HepG2 (cell line): Measurements from ENCODE around the gene MECR. TPM values are rescaled to one million over a fixed set of nuclear protein-coding genes. Genes with fewer than 3 reads are reported as not detected.

Experiments used
- ATAC-seq: fragments of 200-7000 bp; cut with Tn5 transposase; 3 replicates; pipeline ENCODE4 v1.9.1; 2020; ENCODE audit warnings: mild to moderate bottlenecking, moderate library complexity
- BruUV-seq: library from RNA; stranded (reverse); fragments of 400-500 nt; replicated peaks from 2 replicates; lab custom pipeline; 2021; lab: Mats Ljungman, UMichigan
- CTCF ChIA-PET: fragments of 300-600 bp; formaldehyde crosslinking; extraction: SDS; loops from one replicate; lab custom pipeline; 2021; ENCODE audit warnings: low total read pairs, inconsistent platforms, low intra/inter-chr PET ratio; lab: Yijun Ruan, JAX
- POLR2A ChIA-PET: fragments of 350-600 bp; sonication (Branson Sonifier 250); formaldehyde crosslinking; loops from one replicate; lab custom pipeline; 2020; ENCODE audit warnings: antibody characterized with exemption, inconsistent platforms; lab: Yijun Ruan, JAX
- DNase-seq: peaks from one replicate; pipeline ENCODE4 v3.0.0-alpha.2; 2015; ENCODE audit warnings: low spot score
- FAIRE-seq: peaks from 3 replicates; lab custom pipeline; 2011; peaks lifted over from hg19 to GRCh38; lab: Jason Lieb, UNC
- H2AFZ ChIP-seq: one replicate; pipeline ENCODE4 v1.6.1; 2011; ENCODE audit warnings: low read length, inconsistent platforms
- H3K27ac ChIP-seq: fragments of 300-600 bp; 3 replicates; pipeline ENCODE4 v1.8.0; 2011; ENCODE audit warnings: mixed run types, mild to moderate bottlenecking, mixed read lengths, low read length, inconsistent platforms; ENCODE audit not compliant: insufficient read depth; ENCODE audit errors: extremely low read length
- H3K27me3 ChIP-seq, 2 experiments: fragments of 200-600 bp in 1 of 2; 2 replicates in 1 of 2; 3 replicates in 1 of 2; pipeline versions ENCODE4 v1.6.0 to v1.8.0; 2011; ENCODE audit warnings: low read length in 2 of 2, mild to moderate bottlenecking in 2 of 2, moderate library complexity in 2 of 2, inconsistent platforms in 1 of 2; ENCODE audit not compliant: insufficient read depth in 2 of 2, control insufficient read depth in 1 of 2
- H3K36me3 ChIP-seq, 2 experiments: fragments of 200-600 bp in 1 of 2; replicated peaks in 1 of 2; 2 replicates in 1 of 2; 3 replicates in 1 of 2; pipeline versions ENCODE4 v1.5.1 to v1.8.0; 2011; ENCODE audit warnings: low read length in 2 of 2, inconsistent platforms in 1 of 2; ENCODE audit not compliant: insufficient read depth in 2 of 2, control insufficient read depth in 1 of 2
- H3K4me1 ChIP-seq: 2 replicates; pipeline ENCODE4 v1.5.1; 2012; ENCODE audit warnings: low read length, inconsistent platforms; ENCODE audit not compliant: insufficient read depth
- H3K4me2 ChIP-seq: 2 replicates; pipeline ENCODE4 v1.6.0; 2011; ENCODE audit warnings: low read depth, low read length, inconsistent platforms
- H3K4me3 ChIP-seq, 3 experiments: fragments of 200-600 bp in 1 of 3; sonication (generic), shearing (Covaris generic) in 1 of 3; replicated peaks in 1 of 3; 2 replicates each; pipeline ENCODE4 v1.5.1; 2011 to 2016; ENCODE audit warnings: low read length in 3 of 3, inconsistent platforms in 2 of 3, low read depth in 2 of 3, mild to moderate bottlenecking in 2 of 3, control low read depth in 1 of 3, mixed read lengths in 1 of 3; ENCODE audit not compliant: insufficient read depth in 1 of 3
- H3K79me2 ChIP-seq: one replicate; pipeline ENCODE4 v1.6.1; 2011; ENCODE audit warnings: low read length, inconsistent platforms; ENCODE audit not compliant: insufficient read depth
- H3K9ac ChIP-seq: 2 replicates; pipeline ENCODE4 v1.6.0; 2011; ENCODE audit warnings: mild to moderate bottlenecking, low read depth, low read length, inconsistent platforms; ENCODE audit not compliant: insufficient read depth
- H3K9me3 ChIP-seq: 2 replicates; pipeline ENCODE4 v1.5.1; 2012; ENCODE audit warnings: mild to moderate bottlenecking, low read length
- H4K20me1 ChIP-seq: 2 replicates; pipeline ENCODE4 v1.6.0; 2011; ENCODE audit warnings: inconsistent platforms, mild to moderate bottlenecking, low read length, moderate library complexity; ENCODE audit not compliant: insufficient read depth
- ARNT2 ChIP-seq: sonication (generic); formaldehyde crosslinking; IDR thresholded peaks from 2 replicates; pipeline ENCODE4 v1.8.0; 2022; ENCODE audit warnings: mild to moderate bottlenecking, low read depth, missing genetic modification reagents, moderate library complexity
- CBX5 ChIP-seq: sonication (generic); formaldehyde crosslinking; IDR thresholded peaks from 2 replicates; pipeline ENCODE4 v1.4.0; 2020; ENCODE audit warnings: missing genetic modification reagents, borderline replicate concordance
- CCDC6 ChIP-seq: sonication (generic); formaldehyde crosslinking; IDR thresholded peaks from 2 replicates; pipeline ENCODE4 v1.8.1; 2022; ENCODE audit warnings: mild to moderate bottlenecking, missing genetic modification reagents, moderate library complexity
- ELF3 ChIP-seq: IDR thresholded peaks from 2 replicates; pipeline ENCODE4 v1.6.1; 2016; ENCODE audit warnings: missing genetic modification reagents, missing compliant biosample characterization
- FOXO1 ChIP-seq: sonication (generic); formaldehyde crosslinking; IDR thresholded peaks from 2 replicates; pipeline ENCODE4 v1.4.0; 2020; ENCODE audit warnings: missing genetic modification reagents
- GATAD2A ChIP-seq: IDR thresholded peaks from 2 replicates; pipeline ENCODE4 v1.6.1; 2016
- MAX ChIP-seq: IDR thresholded peaks from 2 replicates; pipeline ENCODE4 v1.6.1; 2012; ENCODE audit warnings: inconsistent platforms
- NCOA2 ChIP-seq: sonication (generic); formaldehyde crosslinking; IDR thresholded peaks from 2 replicates; pipeline ENCODE4 v1.8.0; 2022; ENCODE audit warnings: inconsistent platforms
- NR2C2 ChIP-seq: sonication (generic); formaldehyde crosslinking; IDR thresholded peaks from 2 replicates; pipeline ENCODE4 v1.4.0; 2020; ENCODE audit warnings: missing genetic modification reagents, mild to moderate bottlenecking, moderate library complexity, borderline replicate concordance
- PAXIP1 ChIP-seq: sonication (generic); formaldehyde crosslinking; conservative IDR thresholded peaks from 2 replicates; pipeline ENCODE4 v1.4.0; 2020; ENCODE audit warnings: mild to moderate bottlenecking, missing genetic modification reagents, moderate library complexity
- PHF21A ChIP-seq: sonication (generic); formaldehyde crosslinking; IDR thresholded peaks from 2 replicates; pipeline ENCODE4 v1.5.0; 2020; ENCODE audit warnings: mild to moderate bottlenecking, missing genetic modification reagents
- POGZ ChIP-seq: sonication (generic); formaldehyde crosslinking; IDR thresholded peaks from 2 replicates; pipeline ENCODE4 v1.4.0; 2020; ENCODE audit warnings: mild to moderate bottlenecking, missing genetic modification reagents
- PPARG ChIP-seq: conservative IDR thresholded peaks from 2 replicates; pipeline ENCODE4 v1.6.1; 2016; ENCODE audit warnings: missing biosample characterization, missing genetic modification reagents
- SAP130 ChIP-seq: IDR thresholded peaks from 2 replicates; pipeline ENCODE4 v1.6.1; 2016; ENCODE audit warnings: low read depth
- ZBTB2 ChIP-seq: sonication (generic); formaldehyde crosslinking; IDR thresholded peaks from 2 replicates; pipeline ENCODE4 v1.8.0; 2022; ENCODE audit warnings: low read depth, missing genetic modification reagents
- ZBTB33 ChIP-seq: sonication (generic); formaldehyde crosslinking; IDR thresholded peaks from 2 replicates; pipeline ENCODE4 v1.4.0; 2020; ENCODE audit warnings: missing genetic modification reagents
- ZFY ChIP-seq: sonication (generic); formaldehyde crosslinking; IDR thresholded peaks from 2 replicates; pipeline ENCODE4 v1.4.0; 2020; ENCODE audit warnings: missing genetic modification reagents
- ZNF615 ChIP-seq: sonication (generic); formaldehyde crosslinking; IDR thresholded peaks from 2 replicates; pipeline ENCODE4 v1.5.0; 2020; ENCODE audit warnings: mild to moderate bottlenecking, missing genetic modification reagents, borderline replicate concordance
- ZNF703 ChIP-seq: sonication (generic); formaldehyde crosslinking; IDR thresholded peaks from 2 replicates; pipeline ENCODE4 v1.5.1; 2020; ENCODE audit warnings: missing genetic modification reagents, mild to moderate bottlenecking, moderate library complexity, borderline replicate concordance
- WGBS: methylation state at CpG from one replicate; pipeline ENCODE4 v1.1.6; 2017; ENCODE audit warnings: low lambda C conversion rate; 5-methylcytosine and 5-hydroxymethylcytosine counted together
- in situ Hi-C: cut with HindIII; loops from 2 replicates; pipeline ENCODE4 v1.10.0; 2017; ENCODE audit warnings: low pct_unique_long_range_greater_than_20kb; ENCODE audit not compliant: extremely low pct_ligation_motif_present
- intact Hi-C: fragments of 100-400 bp; cut with micrococcal nuclease; formaldehyde crosslinking; loops from one replicate; pipeline ENCODE4 v1.10.0; 2022; ENCODE audit not compliant: unreplicated experiment
- polyA plus RNA-seq, 8 experiments: library from polyadenylated mRNA; depleted of rRNA in 3 of 8; stranded (reverse) in 7 of 8; unstranded in 1 of 8; fragments of >200 nt; fragmentation: Illumina TruSeq in 4 of 8; extraction: Trizol in 4 of 8; gene quantifications; 2 replicates each; pipeline versions ENCODE4 v1.2.1 to v1.2.3, GENCODE V29; 2011 to 2016; ENCODE audit warnings: low read depth in 4 of 8, missing spikeins in 1 of 8, mixed read lengths in 1 of 8; ENCODE audit not compliant: insufficient read depth in 1 of 8
- total RNA-seq, 5 experiments: library from RNA; depleted of rRNA; stranded (reverse); fragments of >200 nt; fragmentation: Illumina TruSeq; extraction: Trizol; gene quantifications; 2 replicates each; pipeline ENCODE4 v1.2.3, GENCODE V29; 2016; ENCODE audit warnings: low read depth in 1 of 5

The MECR gene
- total and polyA plus RNA-seq, 2 of the 13 experiments (the other 11 are each of a cell fraction or from before 2014, with no cell fraction given): 18.8 to 24.9 TPM

GRCh38 chr1:29186252-29186651, 44.5 kb downstream of the MECR start:
- ATAC-seq (peak; percentile 73), DNase-seq (peak; percentile 87), FAIRE-seq (peak; percentile 97)
- H3K9ac ChIP-seq: peak overlapping the region; percentile 45
- H3K4me1 ChIP-seq: peaks cover 35% of the 10 kb centered on the region
- H3K9me3 ChIP-seq: no peaks in the 10 kb centered on the region
- in situ Hi-C loops: no loop called here
- peak overlapping the region in 1 of 3 experiments; percentile 8; a peak in 1 of 6 replicates for H3K4me3 ChIP-seq
- intact Hi-C loops: loop anchor here (10.0 kb wide), 1 partner anchor 541 kb away; the partner anchor contains the start of genes RNU11 and TAF12
- H2AFZ ChIP-seq: peak overlapping the region; percentile 62
- H4K20me1 ChIP-seq: no peaks in the 10 kb centered on the region
- H3K27me3 ChIP-seq: no peaks in the 10 kb centered on the region
- POLR2A ChIA-PET: interaction anchor here (0.6 to 1.6 kb wide), 11 partner anchors 8 to 304 kb away, joined by 3 to 10 read pairs (median 3); partner anchors contain the start of genes EPB41 and TMEM200B
- WGBS: 15% methylated on average over 3 of the region's 3 CpGs
- peak overlapping the region; percentile 64 for H3K4me2 ChIP-seq
- peak overlapping the region; percentile 76 for H3K27ac ChIP-seq
- no TSS peak for BruUV-seq
- CTCF ChIA-PET: no interaction called here
- no peaks in the 10 kb centered on the region for H3K36me3 ChIP-seq
- H3K79me2 ChIP-seq: peaks cover 3% of the 10 kb centered on the region
- TF ChIP-seq SAP130: peak; percentile 41
- 0 out of 2 replicates have a peak, but pooled peaks have one; percentile 34 for TF ChIP-seq PPARG (CRISPR knock-in tag)
- peak; percentile 49; the same call in 1 of the 2 replicates for TF ChIP-seq NCOA2
- TF ChIP-seq ZBTB33 (CRISPR knock-in tag): 0 out of 2 replicates have a peak, but pooled peaks have one; percentile 38
- TF ChIP-seq ARNT2 (CRISPR knock-in tag): no peak
- TF ChIP-seq ZFY: peak; percentile 70
- no peak for TF ChIP-seq ZNF615
- peak; percentile 31; the same call in 1 of the 2 replicates for TF ChIP-seq MAX
- TF ChIP-seq POGZ (CRISPR knock-in tag): 0 out of 2 replicates have a peak, but pooled peaks have one; percentile 14
- no peak for TF ChIP-seq CBX5
- peak; percentile 87 for TF ChIP-seq GATAD2A (CRISPR knock-in tag)
- no peak for TF ChIP-seq ZBTB2
- peak; percentile 50; the same call in 1 of the 2 replicates for TF ChIP-seq PHF21A (CRISPR knock-in tag)
- TF ChIP-seq ELF3: peak; percentile 52
- peak; percentile 71 for TF ChIP-seq PAXIP1
- TF ChIP-seq NR2C2: peak; percentile 62; the same call in 1 of the 2 replicates
- TF ChIP-seq CCDC6: peak; percentile 60; the same call in 1 of the 2 replicates
- no peak for TF ChIP-seq ZNF703
- TF ChIP-seq FOXO1: peak; percentile 36; the same call in 1 of the 2 replicates
